HG03039 (cell line): ENCODE results near the gene CYP19A1.

Experiments used
- ATAC-seq: cut with Tn5 transposase; IDR thresholded peaks from one replicate; pipeline ENCODE4 v1.9.1; 2021; ENCODE audit warnings: mild to moderate bottlenecking, moderate library complexity; ENCODE audit not compliant: unreplicated experiment

The CYP19A1 gene

DNA sequence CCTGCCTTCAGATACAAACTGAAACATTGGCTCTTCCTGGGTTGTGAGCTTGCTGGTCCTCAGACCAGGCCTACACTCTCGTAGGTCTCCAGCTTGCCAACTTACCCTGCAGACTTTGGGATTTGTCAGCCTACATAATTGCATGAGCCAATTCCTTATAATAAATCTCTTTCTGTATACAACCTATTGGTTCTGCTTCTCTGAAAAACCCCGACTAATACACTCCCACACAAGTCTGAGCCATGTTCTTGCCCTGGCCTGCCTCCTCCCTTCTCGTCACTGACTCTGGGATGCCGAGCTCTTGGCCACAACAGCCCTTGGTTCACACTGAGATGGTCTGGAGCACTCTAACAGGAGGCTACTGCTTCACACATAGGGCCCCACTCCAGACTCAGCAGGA is 9.5 kb downstream of the CYP19A1 start:
- no peak for ATAC-seq

DNA sequence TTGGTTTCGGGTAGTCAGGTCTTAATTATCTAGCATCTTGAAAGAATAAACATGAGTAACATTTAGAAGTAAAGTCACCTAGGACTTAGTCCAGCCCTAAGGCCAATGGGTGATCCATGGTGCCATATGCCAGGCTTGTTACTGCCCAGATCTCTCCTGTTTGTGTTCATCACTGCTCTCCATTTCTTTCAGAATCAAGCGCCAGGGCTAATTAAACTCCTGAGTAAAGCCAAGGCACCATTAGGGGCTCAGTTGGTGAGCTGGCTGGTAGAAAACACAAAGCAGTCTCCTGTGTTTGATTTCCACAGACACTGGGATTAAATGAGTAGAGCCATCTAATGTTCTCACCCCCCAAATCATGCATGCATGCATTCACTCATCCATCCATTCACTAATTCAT is 11.3 kb downstream of the CYP19A1 start:
- no peak for ATAC-seq

DNA sequence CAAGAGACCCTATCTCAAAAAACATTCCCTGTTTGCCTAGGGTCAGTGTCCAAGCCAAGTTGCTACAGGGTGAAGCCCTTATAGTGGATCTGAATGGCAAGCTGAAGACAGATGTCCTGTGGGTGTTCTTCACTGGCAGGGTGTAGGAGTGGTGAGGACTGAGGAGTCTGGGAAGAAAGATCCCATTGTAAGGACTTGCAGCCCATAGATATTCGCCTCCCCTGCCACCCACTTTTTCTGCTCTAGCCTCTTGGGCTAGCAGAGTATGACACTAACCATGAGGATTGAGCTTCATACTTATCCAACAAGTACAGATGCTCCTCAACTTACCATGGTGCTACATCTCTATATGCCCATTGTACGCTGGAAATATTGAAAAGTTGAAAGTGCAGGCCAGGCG is 13.2 kb downstream of the CYP19A1 start:
- no peak for ATAC-seq

DNA sequence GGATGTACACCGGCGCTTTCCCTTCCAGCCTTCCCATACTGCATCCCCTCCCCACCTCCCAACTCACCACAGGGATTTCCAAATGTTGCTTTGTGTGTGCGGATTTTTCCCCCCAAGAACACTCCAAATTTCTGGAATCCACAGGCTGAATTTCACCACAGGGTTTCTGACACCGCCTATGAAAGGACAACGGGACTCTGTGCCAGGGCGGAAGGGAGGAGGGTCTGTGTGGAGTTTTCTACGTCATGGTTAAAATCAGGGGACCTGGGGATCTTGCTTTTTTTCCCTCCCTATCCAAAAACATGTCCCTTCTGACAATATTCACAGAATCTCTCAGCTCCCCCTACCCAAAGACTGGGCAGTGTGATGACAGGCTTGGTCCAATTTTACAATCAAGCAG is 14.6 kb downstream of the CYP19A1 start:
- ATAC-seq = no peak

DNA sequence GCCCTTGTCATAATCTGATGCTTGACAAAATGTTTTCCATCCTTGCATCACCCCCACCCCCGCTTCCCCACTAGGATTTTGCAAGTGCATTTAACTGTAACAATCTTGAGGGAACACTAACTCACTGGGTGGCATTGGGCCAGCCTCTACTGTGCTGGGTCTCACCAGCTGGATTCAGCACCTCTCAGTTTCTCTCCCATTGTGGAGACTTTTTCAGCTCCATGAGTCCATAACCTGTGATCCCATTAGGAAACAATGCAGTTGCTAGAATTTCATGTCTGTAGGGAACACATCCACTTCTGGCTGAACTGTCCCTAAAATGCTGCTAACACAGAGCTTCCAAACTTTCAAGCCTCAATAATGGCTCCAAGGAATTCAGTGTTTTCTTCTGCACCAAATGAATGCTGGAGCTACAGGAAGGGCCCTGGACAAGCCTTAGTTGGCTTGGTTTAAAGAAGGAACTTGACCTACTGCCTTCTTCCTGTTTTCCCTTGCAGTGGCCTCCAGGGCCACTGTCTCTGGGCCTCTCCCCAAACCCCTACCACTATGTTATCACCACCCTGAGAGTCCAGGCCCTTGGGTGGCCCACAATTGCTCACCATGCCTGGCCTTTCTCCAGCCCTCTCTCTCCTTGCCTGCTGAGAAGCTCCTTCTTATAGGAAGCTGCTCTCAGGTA is 15.6 kb downstream of the CYP19A1 start:
- ATAC-seq = no peak

DNA sequence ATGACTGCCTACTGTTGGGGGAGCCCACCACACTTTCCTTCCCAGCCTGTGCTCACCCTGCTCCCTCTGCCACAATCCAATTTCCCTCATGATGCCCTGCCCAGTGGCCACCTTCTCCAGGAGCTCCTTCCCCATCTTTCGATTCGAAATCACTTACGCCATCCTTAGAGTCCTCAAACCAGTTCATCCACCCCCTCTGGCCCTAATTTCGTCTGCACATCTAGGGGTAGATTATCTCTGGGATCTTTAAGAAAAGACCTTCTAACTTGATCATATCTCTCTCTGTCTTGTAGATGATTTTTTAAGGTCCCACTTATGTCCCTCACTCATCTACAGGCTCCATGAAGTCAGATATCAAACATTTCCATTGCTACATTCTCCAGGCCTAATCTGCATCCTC is 17.1 kb downstream of the CYP19A1 start:
- no peak for ATAC-seq

DNA sequence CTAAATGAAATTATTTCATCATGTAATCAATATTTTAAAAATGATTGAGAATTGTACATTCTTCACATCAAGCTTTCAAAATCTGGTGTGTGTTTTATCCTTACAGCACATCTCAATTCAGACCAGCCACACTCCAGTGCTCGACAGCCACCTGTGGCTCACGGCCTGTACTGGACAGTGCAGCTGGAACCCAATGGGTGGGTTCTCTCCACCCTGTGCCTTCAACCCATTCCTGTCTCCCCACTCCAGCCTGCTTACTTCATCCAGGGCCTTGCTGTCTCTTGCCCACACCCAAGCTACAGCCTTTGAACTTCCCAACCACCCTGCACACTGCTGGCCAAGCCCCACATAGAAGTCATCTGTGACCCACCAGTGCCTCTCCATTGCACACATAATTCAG is 17.6 kb downstream of the CYP19A1 start:
- ATAC-seq = no peak

DNA sequence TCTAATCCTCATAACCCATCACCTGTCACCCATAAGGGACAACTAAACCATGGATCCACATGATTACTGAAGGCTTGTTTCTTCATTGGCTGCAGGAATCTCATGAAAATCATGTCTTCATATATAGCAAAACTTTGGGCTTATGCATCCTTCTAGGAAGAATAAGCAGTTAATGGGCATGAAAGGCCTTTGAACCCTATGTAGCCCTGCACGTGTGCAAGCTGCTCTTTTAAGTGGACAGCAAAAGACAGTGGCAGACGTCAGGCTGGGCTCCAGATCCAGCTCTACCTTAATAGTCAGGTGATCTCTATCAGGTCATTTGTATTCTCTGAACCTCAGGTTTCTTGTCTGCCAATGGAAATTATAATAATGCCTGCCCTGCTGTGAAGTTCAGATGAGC is 18.9 kb downstream of the CYP19A1 start:
- no peak for ATAC-seq

DNA sequence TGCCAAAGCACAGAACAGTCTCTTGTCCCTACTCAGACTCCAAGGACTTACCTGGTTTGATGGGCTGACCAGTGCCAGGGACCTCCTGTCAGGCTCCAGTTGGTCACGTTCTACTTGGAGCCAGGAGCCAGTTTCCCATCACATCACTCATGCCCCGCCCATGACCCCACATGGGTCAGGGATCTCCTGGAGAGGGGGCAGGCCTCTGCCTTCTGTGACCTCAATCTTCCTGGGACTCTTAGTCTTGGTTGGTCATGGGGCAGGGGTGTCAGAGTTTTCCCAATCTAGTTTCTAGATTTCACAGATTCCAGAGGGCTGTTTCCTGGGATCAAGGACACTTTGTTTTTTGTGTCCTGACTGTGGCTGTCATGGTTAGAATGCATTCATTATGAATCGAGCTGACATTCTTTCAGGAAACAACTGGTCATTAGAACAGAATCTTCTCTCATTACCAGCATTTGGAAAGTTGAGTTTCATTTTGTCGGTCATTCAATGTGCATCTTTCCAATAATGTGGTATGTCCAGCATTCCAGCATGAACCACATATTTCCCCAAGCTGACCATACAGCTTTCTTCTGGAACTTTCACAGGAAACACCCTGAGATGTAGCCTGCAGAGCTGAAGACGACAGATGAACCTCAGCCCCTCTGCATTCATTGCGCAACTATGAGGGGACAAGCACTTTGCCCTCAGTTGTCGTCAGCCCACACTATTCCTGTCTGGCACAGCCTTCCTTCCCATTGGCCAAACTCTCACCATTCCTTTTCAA is 19.8 kb downstream of the CYP19A1 start:
- no peak for ATAC-seq

DNA sequence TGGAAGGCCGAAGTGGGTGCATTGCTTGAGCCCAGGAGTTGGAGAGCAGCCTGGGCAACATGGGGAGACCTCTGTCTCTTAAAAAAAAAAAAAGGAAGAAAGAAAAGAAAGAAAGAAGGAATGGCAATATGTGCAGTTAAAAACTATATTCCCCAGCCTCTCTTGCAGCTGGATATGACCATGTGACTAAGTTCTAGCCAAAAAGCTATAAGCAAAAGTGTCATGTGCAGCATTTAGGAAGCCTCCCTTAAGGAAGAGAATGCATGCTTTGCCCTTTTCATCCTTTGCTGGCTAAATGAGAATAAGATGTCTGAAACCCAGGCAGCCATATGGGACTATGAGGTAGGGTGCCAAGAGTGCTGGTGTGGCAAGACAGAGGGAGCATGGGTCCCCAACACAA is 21.8 kb downstream of the CYP19A1 start:
- ATAC-seq = no peak

DNA sequence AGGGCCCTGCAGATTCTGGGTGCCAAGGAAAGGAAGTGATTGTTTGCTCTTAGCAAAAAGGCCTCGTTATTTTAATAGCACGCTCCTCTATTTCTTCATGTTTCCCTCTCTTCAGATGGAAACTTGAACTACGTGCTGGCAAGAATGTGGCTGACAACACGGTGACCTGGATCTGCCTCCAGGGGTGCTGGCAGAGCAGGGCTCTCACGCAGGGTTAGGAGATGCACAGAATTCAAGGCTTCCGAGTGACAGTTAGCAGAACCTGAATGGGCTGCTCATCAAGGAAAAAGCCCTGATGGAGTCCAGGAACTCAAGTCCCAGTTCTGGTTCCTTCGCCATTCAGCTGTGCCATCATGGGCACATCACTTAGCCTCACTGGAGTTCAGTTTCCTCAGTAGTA is 22.7 kb downstream of the CYP19A1 start:
- ATAC-seq = no peak

DNA sequence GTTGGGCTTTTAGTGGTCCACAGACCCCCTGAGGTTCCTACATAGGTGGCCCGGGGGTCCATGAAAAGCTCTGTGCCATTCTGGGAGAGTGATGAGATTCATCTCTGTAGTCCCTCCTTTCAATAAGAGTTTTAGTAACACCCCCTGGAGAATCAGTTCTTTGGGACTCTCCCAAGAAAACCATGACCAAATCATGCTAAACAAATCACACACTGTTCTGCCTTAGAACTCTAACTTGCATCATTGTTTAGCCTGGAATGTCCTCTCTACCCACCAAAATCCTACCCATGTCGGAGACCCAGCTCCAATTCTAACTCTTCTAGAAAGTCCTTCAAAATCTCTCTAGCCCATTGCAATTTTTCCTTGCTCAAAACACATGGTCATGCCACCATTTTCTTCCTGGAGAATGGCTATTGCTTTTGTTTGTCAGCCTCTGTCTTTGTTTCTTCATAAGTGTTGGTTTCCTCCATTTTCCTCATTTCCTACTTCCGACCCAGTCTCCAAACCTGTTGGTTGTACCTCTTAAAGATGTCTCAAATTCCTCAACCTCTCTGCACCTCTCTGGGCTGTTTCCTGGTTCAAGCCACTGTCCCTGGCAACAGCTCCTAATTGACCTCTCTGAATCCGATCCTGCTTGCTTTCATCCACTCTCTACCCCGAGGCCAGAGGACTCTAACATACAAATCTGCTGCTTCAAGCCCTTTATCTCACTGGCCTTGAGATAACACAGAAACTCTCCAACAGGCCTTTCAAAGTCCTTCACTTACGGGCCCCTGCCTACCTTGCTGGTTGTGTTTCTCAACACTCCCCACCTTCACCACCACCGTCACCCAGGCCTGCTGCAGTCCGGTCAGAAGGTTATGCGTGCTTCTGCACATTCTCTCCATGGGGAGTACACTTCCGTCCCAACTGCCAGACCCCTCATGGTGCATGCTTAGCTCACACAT is 23.7 kb downstream of the CYP19A1 start:
- ATAC-seq = no peak

DNA sequence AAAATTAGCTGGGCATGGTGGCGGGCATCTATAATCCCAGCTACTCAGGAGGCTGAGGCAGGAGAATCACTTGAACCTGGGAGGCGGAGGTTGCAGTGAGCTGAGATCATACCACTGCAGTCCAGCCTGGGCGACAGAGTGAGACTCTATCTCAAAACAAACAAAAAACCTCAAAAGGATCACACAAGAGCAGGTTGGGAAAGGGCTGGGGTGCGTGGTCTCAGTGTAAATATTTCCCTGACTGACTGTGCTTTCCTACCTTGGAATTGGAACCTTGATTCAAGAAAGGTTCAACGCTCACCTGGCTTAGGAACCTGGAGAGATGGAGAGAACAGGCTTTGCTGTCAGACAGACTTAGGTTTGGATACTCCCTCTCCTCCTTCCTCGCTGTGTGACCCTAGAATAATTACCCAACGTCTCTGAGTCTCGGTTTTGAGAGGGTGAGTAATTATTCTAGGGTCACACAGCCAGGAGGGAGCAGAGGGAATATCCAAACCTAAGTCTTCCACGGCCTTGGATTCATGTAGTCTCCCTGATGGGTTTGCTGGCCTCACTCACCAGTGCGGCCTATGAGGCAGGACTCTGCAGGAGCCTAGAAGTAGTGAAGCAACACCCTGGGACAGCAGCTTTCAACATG is 24.6 kb downstream of the CYP19A1 start:
- ATAC-seq = no peak

DNA sequence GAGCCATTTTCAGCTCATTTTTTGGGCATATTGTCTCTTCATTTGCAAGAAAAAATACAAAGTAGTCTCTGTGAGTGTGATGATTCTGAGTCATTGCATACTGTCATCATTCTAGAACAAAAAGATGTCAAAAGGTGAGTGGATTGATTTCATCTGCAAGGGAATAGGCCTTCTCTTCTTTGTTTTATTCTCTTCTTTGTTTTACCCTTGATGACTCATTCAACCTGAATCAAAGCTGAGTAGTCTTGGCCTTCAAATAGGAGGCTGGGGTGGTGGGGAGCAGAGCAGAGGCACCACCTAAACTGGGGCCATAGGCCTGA is 25.4 kb downstream of the CYP19A1 start:
- ATAC-seq = no peak

DNA sequence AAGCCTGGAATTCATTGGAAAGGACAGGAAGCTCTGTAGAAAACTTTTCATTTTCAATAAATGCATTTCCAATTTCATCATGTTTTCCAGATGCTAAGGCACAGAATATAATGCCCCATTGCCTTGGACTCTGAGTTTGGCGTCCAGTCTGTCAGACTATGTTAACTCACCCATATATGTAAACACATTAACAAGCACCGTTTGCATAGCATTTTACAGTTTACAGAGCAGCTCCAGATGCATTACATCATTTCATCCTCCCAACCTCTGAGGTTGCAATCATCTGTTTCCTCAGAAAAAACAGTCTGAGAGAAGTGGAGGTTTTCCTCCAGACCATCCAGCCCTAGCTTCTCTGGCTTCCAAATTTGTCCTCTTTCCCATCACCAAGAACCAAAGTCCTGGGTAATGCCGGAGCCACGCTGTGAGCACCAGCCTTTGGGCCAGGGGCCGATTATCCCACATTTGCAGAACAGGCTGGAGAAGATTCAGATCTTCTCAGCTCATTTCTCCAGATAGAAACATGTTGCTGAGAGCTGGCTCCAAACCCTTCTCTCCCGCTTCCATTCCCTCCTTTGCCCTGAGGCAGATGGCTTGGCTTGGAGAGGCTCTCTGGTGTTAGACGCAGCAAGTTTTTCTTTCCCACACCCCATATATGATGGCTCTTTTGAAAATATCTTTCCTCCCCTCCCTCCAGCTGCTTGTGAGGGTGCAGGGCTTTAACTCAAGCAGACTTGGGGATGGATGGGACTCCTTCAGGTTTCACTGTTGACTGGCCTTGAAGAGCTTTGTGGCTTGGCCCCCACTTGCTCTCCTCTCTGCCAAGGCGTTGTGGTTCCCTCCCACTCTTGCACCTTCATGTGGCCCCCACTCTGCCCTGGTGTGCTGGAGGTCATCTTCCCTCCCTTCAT is 26.0 kb downstream of the CYP19A1 start:
- no peak for ATAC-seq

DNA sequence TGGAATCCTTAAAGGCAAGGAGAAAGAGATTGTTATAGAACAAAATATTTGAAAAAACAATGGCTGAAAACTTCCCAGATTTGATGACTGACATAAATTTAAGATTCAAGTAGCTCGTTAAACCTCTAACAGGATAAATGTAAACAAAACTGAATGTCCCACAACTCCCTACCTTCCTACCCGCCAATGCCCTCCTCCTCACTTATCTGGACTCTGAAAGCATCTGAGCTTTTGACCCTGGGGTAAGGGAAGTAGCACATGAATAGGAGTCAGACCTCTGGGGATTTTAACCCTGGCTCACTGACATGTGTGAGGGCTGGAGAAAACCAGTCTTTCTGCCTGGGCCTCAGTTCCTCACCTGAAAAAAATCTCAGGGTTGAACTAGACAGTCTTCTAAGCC is 26.9 kb downstream of the CYP19A1 start:
- ATAC-seq = no peak

DNA sequence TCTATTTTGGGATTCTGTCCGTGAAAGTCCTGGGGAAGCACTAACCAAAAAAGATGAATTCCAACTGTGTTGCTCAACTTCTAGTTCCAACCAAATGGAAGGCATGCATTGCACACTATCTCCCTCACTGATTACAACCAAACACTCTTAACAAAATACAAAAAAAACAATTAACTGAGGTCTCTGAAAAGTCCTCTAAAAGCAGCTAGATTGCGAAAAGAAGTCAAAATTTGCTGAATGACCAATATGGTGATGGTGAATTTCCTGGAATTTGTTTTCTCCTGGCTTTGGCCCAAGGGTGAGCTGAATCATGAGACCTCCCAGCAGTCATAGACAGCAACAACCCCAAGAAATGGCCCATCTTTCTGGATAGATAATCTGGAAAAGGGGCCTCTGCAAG is 28.3 kb downstream of the CYP19A1 start:
- ATAC-seq = no peak

DNA sequence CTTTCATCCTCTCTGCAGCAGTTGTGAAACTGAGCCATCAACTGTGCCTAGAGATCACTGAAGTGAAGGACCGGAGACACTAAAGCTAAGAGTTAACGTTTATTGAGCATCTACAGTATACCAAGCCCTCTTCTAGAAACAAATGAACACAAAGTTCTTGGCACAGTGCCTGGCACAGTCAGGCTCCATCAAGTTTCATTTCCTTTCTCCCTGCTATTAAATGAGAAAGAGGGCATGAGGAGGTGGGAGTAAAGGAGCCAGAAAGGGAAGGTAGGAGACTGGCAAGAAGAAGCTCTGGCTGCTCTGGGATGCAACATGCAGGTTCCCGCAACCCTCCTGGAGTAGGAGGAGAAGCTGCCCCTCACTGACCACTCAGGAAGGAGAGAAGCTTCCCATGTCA is 30.6 kb downstream of the CYP19A1 start:
- no peak for ATAC-seq

DNA sequence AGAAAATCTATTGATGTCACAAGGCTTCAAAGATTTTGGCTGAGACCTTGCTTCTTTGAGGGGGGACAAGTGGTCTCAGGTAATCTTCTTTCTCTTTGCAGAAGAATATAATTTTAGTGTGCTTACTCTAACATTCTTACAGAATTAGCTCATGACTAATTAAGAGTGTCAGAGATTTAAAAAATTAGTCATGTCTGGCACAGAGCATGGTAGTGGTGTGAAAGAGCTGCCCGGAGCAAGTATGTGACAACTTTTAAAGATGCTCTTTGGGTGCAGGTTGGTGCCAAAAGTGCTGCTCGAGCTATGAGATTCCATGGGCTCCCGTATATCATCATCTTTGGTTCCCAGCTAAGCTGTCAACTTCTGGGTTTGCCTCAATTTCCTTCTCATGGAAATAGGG is 31.1 kb downstream of the CYP19A1 start:
- no peak for ATAC-seq

DNA sequence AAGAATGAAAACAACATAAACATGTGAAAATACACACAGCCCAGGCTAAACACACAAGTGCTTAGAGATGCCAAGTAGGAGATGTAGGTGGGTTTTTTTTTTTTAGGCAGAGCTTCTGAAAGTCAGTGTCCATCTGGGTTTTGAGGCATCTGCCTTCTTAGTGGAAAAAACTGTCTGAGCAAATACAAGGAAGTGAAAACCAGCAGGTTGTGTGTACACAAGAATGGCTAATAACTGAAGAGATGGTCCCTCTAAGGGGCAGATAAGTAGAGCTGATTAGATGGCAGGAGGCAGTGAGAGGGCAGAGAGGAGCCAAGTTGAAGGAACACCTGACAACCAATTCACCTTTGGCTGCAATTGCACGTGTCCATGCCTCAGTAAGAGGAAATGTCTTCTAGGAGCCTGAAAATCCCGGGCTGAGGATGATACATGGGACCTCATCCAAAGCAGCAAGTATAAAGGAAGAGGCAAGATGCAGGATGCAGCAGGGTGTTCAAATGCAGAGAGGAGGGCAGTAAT is 34.9 kb downstream of the CYP19A1 start:
- ATAC-seq = no peak
